RWPE2 (cell line): ENCODE measurements around the gene LPCAT2.

ENCODE experiments used
- ATAC-seq: fragments of 200-7000 bp; cut with Tn5 transposase; 3 replicates; pipeline ENCODE4 v1.9.1; 2021; ENCODE audit warnings: low read depth
- DNase-seq: peaks from one replicate; pipeline ENCODE4 v3.0.0-alpha.2; 2020; ENCODE audit warnings: low spot score
- H3K27ac ChIP-seq: fragments of 450-650 bp; 2 replicates; pipeline ENCODE4 v1.5.1; 2017; ENCODE audit warnings: mild to moderate bottlenecking; ENCODE audit not compliant: poor library complexity, severe bottlenecking
- H3K27me3 ChIP-seq: fragments of 250-450 bp; sonication (Bioruptor Pico); 2 replicates; pipeline ENCODE4 v1.5.1; 2021; ENCODE audit warnings: mild to moderate bottlenecking, moderate library complexity; ENCODE audit not compliant: insufficient read depth, poor library complexity, severe bottlenecking
- H3K36me3 ChIP-seq: fragments of 250-450 bp; sonication (Bioruptor Pico); 2 replicates; pipeline ENCODE4 v1.5.1; 2020; ENCODE audit warnings: low read depth, mild to moderate bottlenecking, moderate library complexity
- H3K4me1 ChIP-seq: fragments of 250-450 bp; sonication (Bioruptor Pico); 2 replicates; pipeline ENCODE4 v1.5.1; 2021; ENCODE audit warnings: mild to moderate bottlenecking, moderate library complexity; ENCODE audit not compliant: insufficient read depth, poor library complexity, severe bottlenecking
- H3K4me3 ChIP-seq: fragments of 250-450 bp; sonication (Bioruptor Pico); 2 replicates; pipeline ENCODE4 v1.5.1; 2021; ENCODE audit warnings: mild to moderate bottlenecking, moderate library complexity; ENCODE audit not compliant: severe bottlenecking
- H3K9me3 ChIP-seq: fragments of 250-450 bp; sonication (Bioruptor Pico); 2 replicates; pipeline ENCODE4 v1.5.1; 2021; ENCODE audit warnings: mild to moderate bottlenecking, moderate library complexity; ENCODE audit not compliant: severe bottlenecking
- TF ChIP-seq, protein P1 (sequence below): fragments of 450-650 bp; IDR thresholded peaks from one replicate; pipeline ENCODE4 v1.5.1; 2017; ENCODE audit warnings: mild to moderate bottlenecking, moderate library complexity; ENCODE audit not compliant: poor library complexity, severe bottlenecking

The LPCAT2 gene

DNA sequence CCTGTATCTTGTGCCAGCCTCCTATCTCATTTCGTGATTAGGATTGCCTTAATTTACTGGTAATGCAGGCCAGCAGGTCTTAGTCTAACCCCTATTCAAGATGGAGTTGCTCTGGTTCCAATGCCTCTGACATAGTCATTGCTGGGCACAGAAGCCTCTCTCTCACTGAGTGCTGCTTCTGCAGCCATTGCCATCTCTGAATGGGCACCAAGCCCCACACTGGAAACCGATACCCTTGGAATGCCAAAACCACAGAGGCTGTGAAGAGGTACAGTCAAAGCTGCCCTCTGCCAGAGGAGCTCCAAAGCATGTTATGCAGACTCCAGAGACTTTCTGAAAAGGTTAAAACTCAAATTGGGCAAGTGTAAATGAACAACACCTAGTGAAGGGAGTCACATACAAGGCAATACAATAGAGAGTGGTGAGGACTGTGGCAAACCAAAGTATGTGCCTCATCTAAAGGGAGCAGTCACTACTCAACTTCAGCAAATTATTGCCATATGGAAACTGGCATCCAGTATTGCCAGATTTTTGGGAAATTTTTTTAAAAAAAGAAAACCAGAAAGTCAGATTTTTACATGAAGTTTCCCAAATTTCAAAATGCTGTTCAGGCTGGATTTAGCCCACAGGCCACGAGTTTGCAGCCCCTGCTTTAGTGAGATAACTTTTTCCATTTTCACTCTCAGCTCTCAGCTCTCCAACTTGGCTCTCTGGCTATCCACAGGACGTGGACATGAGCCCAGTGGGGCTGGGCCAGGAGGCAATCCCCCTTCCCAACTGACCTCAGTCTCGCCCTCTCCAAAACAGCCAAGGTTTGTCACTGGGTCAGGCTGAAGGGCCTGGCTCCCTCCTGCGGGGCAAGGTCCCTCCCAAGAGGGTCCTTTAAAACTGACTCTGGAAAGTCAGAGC lies 32.0 kb upstream of the LPCAT2 start:
- Histone ChIP-seq H3K36me3 (no peaks in the 10 kb centered on the region), H3K4me1 (peaks cover 11% of the 10 kb centered on the region), H3K9me3 (no peaks in the 10 kb centered on the region), H3K27ac (no peak overlapping the region), H3K4me3 (no peak overlapping the region), H3K27me3 (no peaks in the 10 kb centered on the region)
- ATAC-seq (no peak), DNase-seq (no peak)
- TF ChIP-seq, protein P1, sequence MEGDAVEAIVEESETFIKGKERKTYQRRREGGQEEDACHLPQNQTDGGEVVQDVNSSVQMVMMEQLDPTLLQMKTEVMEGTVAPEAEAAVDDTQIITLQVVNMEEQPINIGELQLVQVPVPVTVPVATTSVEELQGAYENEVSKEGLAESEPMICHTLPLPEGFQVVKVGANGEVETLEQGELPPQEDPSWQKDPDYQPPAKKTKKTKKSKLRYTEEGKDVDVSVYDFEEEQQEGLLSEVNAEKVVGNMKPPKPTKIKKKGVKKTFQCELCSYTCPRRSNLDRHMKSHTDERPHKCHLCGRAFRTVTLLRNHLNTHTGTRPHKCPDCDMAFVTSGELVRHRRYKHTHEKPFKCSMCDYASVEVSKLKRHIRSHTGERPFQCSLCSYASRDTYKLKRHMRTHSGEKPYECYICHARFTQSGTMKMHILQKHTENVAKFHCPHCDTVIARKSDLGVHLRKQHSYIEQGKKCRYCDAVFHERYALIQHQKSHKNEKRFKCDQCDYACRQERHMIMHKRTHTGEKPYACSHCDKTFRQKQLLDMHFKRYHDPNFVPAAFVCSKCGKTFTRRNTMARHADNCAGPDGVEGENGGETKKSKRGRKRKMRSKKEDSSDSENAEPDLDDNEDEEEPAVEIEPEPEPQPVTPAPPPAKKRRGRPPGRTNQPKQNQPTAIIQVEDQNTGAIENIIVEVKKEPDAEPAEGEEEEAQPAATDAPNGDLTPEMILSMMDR = no peak

DNA sequence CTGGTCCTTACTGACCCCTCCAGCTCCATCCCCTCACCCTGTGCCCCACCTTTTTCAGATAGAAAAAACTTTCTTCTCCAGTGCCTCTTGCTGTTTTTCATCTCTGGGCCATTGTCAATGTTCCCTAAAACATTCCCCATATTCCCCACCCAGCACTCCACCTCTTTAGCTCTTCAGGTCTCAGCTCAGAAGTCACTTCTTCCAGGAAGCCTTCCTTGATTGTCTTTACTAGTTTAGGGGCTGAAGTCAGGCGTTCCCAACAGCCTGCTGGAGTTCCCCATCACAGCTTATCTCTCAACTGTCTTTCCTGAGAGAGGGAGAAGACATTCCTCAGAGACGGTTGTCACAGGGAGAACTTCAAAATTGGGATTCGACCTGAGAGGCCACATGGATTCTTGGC lies 31.1 kb upstream of the LPCAT2 start:
- DNase-seq = no peak
- TF ChIP-seq, protein P1 = no peak
- Histone ChIP-seq H3K4me3 (no peak overlapping the region), H3K27ac (no peak overlapping the region), H3K9me3 (no peaks in the 10 kb centered on the region), H3K36me3 (no peaks in the 10 kb centered on the region), H3K27me3 (no peaks in the 10 kb centered on the region), H3K4me1 (peaks cover 4% of the 10 kb centered on the region)
- no peak for ATAC-seq

DNA sequence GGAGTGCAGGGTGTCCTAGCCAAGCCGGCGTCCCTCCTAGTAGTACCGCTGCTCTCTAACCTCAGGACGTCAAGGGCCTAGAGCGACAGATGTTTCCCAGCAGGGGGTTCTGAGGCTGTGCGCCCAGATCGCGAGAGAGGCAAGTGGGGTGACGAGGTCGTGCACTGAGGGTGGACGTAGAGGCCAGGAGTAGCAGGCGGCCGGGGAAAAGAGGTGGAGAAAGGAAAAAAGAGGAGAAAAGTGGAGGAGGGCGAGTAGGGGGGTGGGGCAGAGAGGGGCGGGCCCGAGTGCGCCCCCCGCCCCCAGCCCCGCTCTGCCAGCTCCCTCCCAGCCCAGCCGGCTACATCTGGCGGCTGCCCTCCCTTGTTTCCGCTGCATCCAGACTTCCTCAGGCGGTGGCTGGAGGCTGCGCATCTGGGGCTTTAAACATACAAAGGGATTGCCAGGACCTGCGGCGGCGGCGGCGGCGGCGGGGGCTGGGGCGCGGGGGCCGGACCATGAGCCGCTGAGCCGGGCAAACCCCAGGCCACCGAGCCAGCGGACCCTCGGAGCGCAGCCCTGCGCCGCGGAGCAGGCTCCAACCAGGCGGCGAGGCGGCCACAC lies 29.9 kb upstream of the LPCAT2 start, which contains the start of gene MMP2:
Gene MMP2, plus strand, starts transcription at position 372 of the 603 bp plus-strand sequence. CDS start 282 bp downstream, outside the sequence.
- peak within 1 kb of the TSS; percentile 35 for H3K4me3 ChIP-seq
- H3K36me3 ChIP-seq = no peaks in the 10 kb centered on the region
- H3K9me3 ChIP-seq = no peaks in the 10 kb centered on the region
- TF ChIP-seq, protein P1 = no peak
- peaks cover 2% of the 10 kb centered on the region for H3K4me1 ChIP-seq
- peak; percentile 59 for ATAC-seq
- no peak for DNase-seq
- no peak within 1 kb of the TSS for H3K27ac ChIP-seq
- H3K27me3 ChIP-seq = no peaks in the 10 kb centered on the region

DNA sequence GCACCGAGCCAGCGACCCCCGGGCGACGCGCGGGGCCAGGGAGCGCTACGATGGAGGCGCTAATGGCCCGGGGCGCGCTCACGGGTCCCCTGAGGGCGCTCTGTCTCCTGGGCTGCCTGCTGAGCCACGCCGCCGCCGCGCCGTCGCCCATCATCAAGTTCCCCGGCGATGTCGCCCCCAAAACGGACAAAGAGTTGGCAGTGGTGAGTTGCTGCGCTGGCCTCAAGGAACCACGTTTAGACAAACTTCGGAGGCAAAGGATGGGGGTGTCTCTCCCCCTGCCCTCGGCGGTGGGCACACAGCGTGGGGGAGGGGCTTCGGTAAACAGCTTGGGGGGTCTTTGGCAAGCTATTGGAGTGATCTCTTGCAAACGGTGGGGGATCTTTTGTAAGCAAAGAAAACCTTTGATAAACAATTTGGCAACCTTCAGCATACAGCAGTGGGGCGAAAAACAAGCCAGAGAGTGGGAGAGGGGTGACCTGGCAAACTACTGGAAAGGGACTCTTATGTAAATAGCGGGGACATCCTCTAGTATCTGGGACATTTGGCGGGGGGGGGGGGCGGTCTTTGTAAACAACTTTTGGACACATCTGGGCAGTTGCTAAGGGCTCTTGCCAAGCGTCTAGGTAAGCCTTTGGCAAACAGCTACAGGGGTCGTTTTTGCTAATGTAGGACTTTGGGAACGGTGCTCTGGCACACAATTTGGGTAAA lies 29.3 kb upstream of the LPCAT2 start:
- no peaks in the 10 kb centered on the region for H3K9me3 ChIP-seq
- DNase-seq = no peak
- ATAC-seq = peak; percentile 32
- no peak overlapping the region for H3K27ac ChIP-seq
- H3K4me3 ChIP-seq = peak overlapping the region; percentile 35
- no peaks in the 10 kb centered on the region for H3K27me3 ChIP-seq
- H3K36me3 ChIP-seq = no peaks in the 10 kb centered on the region
- H3K4me1 ChIP-seq = peaks cover 2% of the 10 kb centered on the region
- TF ChIP-seq, protein P1 = no peak
